WTC11 (cell line): ENCODE measurements around the gene DUXB.

Experiments
- CTCF ChIP-seq: fragments of 200-600 bp; IDR thresholded peaks from 2 replicates; pipeline ENCODE4 v1.8.0; 2022; ENCODE audit warnings: antibody characterized with exemption
- ELF4 ChIP-seq: sonication (generic); formaldehyde crosslinking; IDR thresholded peaks from 2 replicates; pipeline ENCODE4 v1.8.1; 2022; ENCODE audit warnings: low read depth, mild to moderate bottlenecking, moderate library complexity, missing genetic modification reagents
- GABPB1 ChIP-seq: sonication (generic); formaldehyde crosslinking; IDR thresholded peaks from 2 replicates; pipeline ENCODE4 v1.8.1; 2023; ENCODE audit warnings: mild to moderate bottlenecking, missing genetic modification reagents
- IRF1 ChIP-seq: sonication (generic); formaldehyde crosslinking; IDR thresholded peaks from 2 replicates; pipeline ENCODE4 v1.8.0; 2023; ENCODE audit warnings: missing genetic modification reagents
- NR1H2 ChIP-seq: sonication (generic); formaldehyde crosslinking; IDR thresholded peaks from 2 replicates; pipeline ENCODE4 v1.9.0; 2021; ENCODE audit warnings: mild to moderate bottlenecking, moderate library complexity, missing genetic modification reagents
- NR2C2 ChIP-seq: sonication (generic); formaldehyde crosslinking; IDR thresholded peaks from 2 replicates; pipeline ENCODE4 v1.8.0; 2022; ENCODE audit warnings: mild to moderate bottlenecking, missing genetic modification reagents
- SP1 ChIP-seq: sonication (generic); formaldehyde crosslinking; conservative IDR thresholded peaks from 2 replicates; pipeline ENCODE4 v1.8.1; 2022; ENCODE audit warnings: missing genetic modification reagents
- TCF7 ChIP-seq: sonication (generic); formaldehyde crosslinking; IDR thresholded peaks from 2 replicates; pipeline ENCODE4 v1.8.0; 2022; ENCODE audit warnings: mild to moderate bottlenecking, low read depth, missing genetic modification reagents, moderate library complexity
- TF ChIP-seq, protein P1 (sequence below): sonication (generic); formaldehyde crosslinking; IDR thresholded peaks from 2 replicates; pipeline ENCODE4 v1.8.0; 2023; ENCODE audit warnings: mild to moderate bottlenecking, missing genetic modification reagents
- TF ChIP-seq, protein P2 (sequence below): sonication (generic); formaldehyde crosslinking; IDR thresholded peaks from 2 replicates; pipeline ENCODE4 v1.8.1; 2022; ENCODE audit warnings: low read depth, mild to moderate bottlenecking, moderate library complexity, missing genetic modification reagents, borderline replicate concordance
- TF ChIP-seq, protein P3 (sequence below): sonication (generic); formaldehyde crosslinking; IDR thresholded peaks from 2 replicates; pipeline ENCODE4 v1.8.1; 2023; ENCODE audit warnings: mild to moderate bottlenecking, moderate library complexity, missing genetic modification reagents
- TF ChIP-seq, protein P4 (sequence below): fragments of 250-450 bp; sonication (Bioruptor Pico); IDR thresholded peaks from 2 replicates; pipeline ENCODE4 v2.1.2; 2022; ENCODE audit warnings: mild to moderate bottlenecking, moderate library complexity

DNA sequence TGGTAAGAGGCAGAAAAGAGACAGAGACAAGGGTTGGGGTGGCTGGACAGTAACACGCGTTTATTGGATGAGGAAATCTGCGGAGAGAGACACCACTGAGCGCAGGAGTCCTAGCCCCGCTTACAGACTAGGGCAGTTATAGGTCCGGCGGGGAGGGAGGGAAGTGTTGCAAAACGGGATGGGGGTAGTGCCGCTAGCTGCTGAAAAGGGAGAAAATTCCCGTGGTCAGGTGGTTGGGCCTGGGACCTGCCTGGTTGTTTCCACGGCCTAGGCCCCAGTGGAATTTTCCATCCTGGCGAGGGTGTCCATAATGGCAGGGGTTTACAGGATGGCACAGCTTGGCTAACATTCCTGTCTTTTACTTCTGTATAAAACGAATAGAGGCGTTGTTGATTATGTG lies 19.0 kb downstream of the DUXB start:
- no peak for TF ChIP-seq NR2C2 (CRISPR knock-in tag)
- TF ChIP-seq SP1 (CRISPR knock-in tag) = no peak
- no peak for TF ChIP-seq ELF4 (CRISPR knock-in tag)
- no peak for TF ChIP-seq CTCF
- TF ChIP-seq, protein P1, sequence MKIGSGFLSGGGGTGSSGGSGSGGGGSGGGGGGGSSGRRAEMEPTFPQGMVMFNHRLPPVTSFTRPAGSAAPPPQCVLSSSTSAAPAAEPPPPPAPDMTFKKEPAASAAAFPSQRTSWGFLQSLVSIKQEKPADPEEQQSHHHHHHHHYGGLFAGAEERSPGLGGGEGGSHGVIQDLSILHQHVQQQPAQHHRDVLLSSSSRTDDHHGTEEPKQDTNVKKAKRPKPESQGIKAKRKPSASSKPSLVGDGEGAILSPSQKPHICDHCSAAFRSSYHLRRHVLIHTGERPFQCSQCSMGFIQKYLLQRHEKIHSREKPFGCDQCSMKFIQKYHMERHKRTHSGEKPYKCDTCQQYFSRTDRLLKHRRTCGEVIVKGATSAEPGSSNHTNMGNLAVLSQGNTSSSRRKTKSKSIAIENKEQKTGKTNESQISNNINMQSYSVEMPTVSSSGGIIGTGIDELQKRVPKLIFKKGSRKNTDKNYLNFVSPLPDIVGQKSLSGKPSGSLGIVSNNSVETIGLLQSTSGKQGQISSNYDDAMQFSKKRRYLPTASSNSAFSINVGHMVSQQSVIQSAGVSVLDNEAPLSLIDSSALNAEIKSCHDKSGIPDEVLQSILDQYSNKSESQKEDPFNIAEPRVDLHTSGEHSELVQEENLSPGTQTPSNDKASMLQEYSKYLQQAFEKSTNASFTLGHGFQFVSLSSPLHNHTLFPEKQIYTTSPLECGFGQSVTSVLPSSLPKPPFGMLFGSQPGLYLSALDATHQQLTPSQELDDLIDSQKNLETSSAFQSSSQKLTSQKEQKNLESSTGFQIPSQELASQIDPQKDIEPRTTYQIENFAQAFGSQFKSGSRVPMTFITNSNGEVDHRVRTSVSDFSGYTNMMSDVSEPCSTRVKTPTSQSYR (CRISPR knock-in tag) = no peak
- TF ChIP-seq IRF1 (CRISPR knock-in tag) = no peak
- TF ChIP-seq TCF7 = no peak
- TF ChIP-seq, protein P2, sequence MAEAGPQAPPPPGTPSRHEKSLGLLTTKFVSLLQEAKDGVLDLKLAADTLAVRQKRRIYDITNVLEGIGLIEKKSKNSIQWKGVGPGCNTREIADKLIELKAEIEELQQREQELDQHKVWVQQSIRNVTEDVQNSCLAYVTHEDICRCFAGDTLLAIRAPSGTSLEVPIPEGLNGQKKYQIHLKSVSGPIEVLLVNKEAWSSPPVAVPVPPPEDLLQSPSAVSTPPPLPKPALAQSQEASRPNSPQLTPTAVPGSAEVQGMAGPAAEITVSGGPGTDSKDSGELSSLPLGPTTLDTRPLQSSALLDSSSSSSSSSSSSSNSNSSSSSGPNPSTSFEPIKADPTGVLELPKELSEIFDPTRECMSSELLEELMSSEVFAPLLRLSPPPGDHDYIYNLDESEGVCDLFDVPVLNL (CRISPR knock-in tag) = no peak
- TF ChIP-seq NR1H2 (CRISPR knock-in tag) = no peak
- TF ChIP-seq GABPB1 (CRISPR knock-in tag) = no peak
- TF ChIP-seq, protein P3, sequence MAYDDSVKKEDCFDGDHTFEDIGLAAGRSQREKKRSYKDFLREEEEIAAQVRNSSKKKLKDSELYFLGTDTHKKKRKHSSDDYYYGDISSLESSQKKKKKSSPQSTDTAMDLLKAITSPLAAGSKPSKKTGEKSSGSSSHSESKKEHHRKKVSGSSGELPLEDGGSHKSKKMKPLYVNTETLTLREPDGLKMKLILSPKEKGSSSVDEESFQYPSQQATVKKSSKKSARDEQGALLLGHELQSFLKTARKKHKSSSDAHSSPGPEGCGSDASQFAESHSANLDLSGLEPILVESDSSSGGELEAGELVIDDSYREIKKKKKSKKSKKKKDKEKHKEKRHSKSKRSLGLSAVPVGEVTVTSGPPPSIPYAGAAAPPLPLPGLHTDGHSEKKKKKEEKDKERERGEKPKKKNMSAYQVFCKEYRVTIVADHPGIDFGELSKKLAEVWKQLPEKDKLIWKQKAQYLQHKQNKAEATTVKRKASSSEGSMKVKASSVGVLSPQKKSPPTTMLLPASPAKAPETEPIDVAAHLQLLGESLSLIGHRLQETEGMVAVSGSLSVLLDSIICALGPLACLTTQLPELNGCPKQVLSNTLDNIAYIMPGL (CRISPR knock-in tag) = no peak
- TF ChIP-seq, protein P4, sequence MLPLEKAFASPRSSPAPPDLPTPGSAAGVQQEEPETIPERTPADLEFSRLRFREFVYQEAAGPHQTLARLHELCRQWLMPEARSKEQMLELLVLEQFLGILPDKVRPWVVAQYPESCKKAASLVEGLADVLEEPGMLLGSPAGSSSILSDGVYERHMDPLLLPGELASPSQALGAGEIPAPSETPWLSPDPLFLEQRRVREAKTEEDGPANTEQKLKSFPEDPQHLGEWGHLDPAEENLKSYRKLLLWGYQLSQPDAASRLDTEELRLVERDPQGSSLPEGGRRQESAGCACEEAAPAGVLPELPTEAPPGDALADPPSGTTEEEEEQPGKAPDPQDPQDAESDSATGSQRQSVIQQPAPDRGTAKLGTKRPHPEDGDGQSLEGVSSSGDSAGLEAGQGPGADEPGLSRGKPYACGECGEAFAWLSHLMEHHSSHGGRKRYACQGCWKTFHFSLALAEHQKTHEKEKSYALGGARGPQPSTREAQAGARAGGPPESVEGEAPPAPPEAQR (CRISPR knock-in tag) = no peak
